ENCODE data around the gene PYM1. TPM values are rescaled to one million over a fixed set of nuclear protein-coding genes. Genes with fewer than 3 reads are reported as not detected.
A peak's percentile ranks its signal among the peaks of the same experiment; 100 is the strongest.

PYM1 gene
- total and polyA plus RNA-seq, 2 of the 13 experiments (the other 11 are each of a cell fraction or from before 2014, with no cell fraction given), result 44.0 to 51.8 TPM

DNA sequence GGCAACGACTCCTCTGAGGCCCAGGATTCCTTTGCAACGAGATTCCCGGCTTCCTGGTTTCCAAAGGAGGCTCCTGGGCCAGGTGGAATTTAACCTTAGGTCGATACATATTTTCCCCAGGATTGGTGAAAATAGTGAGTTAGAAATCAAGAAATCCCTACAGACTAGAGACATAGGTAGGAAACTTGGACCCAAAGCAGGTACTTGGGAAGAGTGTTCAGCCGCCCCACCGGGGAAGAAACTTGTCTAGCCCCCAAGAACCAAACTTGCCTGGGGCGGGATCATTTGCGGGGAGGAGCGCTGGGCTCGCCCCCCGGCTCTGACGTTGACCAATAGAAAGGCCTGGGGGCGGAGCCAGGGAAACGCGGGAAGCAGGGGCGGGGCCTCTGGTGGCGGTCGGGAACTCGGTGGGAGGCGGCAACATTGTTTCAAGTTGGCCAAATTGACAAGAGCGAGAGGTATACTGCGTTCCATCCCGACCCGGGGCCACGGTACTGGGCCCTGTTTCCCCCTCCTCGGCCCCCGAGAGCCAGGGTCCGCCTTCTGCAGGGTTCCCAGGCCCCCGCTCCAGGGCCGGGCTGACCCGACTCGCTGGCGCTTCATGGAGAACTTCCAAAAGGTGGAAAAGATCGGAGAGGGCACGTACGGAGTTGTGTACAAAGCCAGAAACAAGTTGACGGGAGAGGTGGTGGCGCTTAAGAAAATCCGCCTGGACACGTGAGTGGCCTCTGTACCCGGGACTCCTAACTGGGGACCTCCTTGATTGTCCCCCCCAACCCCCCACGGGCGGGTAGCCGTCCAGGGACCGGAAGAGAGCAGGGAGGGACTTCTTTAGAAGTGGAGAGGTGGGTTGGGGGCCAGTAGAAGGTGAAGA lies 39.0 kb upstream of the PYM1 start, which contains the start of gene CDK2 (continued):
- TF ChIP-seq MZF1 (CRISPR knock-in tag; IDR thresholded peaks at IDR 0.05; ENCODE audit: borderline replicate concordance) (no peak), CEBPG (CRISPR knock-in tag; IDR thresholded peaks at IDR 0.05) (no peak), ZNF530 (CRISPR knock-in tag; IDR thresholded peaks at IDR 0.05; ENCODE audit: low read depth) (no peak), PAF1 (CRISPR knock-in tag; IDR thresholded peaks at IDR 0.05) (no peak), ZSCAN31 (CRISPR knock-in tag; IDR thresholded peaks at IDR 0.05; ENCODE audit: low read depth) (no peak), PAWR (CRISPR knock-in tag; IDR thresholded peaks at IDR 0.05; ENCODE audit: borderline replicate concordance) (no peak), ZNF274 (CRISPR knock-in tag; IDR thresholded peaks at IDR 0.05) (0 out of 2 replicates have a peak, but pooled peaks have one; percentile 48)
- TF ChIP-seq, protein P1, sequence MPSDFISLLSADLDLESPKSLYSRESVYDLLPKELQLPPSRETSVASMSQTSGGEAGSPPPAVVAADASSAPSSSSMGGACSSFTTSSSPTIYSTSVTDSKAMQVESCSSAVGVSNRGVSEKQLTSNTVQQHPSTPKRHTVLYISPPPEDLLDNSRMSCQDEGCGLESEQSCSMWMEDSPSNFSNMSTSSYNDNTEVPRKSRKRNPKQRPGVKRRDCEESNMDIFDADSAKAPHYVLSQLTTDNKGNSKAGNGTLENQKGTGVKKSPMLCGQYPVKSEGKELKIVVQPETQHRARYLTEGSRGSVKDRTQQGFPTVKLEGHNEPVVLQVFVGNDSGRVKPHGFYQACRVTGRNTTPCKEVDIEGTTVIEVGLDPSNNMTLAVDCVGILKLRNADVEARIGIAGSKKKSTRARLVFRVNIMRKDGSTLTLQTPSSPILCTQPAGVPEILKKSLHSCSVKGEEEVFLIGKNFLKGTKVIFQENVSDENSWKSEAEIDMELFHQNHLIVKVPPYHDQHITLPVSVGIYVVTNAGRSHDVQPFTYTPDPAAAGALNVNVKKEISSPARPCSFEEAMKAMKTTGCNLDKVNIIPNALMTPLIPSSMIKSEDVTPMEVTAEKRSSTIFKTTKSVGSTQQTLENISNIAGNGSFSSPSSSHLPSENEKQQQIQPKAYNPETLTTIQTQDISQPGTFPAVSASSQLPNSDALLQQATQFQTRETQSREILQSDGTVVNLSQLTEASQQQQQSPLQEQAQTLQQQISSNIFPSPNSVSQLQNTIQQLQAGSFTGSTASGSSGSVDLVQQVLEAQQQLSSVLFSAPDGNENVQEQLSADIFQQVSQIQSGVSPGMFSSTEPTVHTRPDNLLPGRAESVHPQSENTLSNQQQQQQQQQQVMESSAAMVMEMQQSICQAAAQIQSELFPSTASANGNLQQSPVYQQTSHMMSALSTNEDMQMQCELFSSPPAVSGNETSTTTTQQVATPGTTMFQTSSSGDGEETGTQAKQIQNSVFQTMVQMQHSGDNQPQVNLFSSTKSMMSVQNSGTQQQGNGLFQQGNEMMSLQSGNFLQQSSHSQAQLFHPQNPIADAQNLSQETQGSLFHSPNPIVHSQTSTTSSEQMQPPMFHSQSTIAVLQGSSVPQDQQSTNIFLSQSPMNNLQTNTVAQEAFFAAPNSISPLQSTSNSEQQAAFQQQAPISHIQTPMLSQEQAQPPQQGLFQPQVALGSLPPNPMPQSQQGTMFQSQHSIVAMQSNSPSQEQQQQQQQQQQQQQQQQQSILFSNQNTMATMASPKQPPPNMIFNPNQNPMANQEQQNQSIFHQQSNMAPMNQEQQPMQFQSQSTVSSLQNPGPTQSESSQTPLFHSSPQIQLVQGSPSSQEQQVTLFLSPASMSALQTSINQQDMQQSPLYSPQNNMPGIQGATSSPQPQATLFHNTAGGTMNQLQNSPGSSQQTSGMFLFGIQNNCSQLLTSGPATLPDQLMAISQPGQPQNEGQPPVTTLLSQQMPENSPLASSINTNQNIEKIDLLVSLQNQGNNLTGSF (CRISPR knock-in tag; IDR thresholded peaks at IDR 0.05), result no peak

Data from HepG2 (cell line).